ENCODE results near the gene GNPNAT1. TPM values are rescaled to one million over a fixed set of nuclear protein-coding genes. Genes with fewer than 3 reads are reported as not detected.

GNPNAT1 gene
- total RNA-seq, 4 donors from 2014 or later: 9.4 to 27.3 (median 15.0) TPM

DNA sequence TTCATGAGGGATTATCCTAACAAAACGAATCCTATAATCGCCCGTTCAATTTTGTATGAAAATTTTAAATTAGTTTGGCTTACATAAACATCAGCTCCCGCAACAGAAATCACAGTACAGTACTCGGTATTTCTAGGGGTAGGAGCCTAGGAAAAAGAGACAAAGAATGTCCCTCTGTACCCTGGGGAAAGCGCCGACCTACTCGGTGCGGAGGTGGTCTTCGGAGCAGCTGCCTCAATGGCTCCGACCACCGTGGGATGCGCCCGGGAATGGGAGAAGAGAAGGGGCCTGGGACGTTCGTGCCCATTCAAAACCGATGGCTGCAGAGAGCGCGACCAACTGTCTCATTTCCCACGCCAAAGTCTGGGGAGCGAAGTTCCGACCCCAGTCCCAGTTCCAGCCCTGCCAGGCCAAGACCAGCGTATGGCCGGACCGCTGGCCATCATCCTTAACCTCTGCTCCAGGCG is 618 bp downstream of the GNPNAT1 start:
- WGBS, 2 donors: 2 to 13% methylated on average over 10 of the region's 26 CpGs
- Histone ChIP-seq H3K4me1 (peaks cover 4 to 33% (median 21%) of the 10 kb centered on the region in 3 donors), H3K9me3 (no peaks in the 10 kb centered on the region), H3K36me3 (no peaks in the 10 kb centered on the region), H3K27ac (peak overlapping the region; percentile 83 to 95 (median 90)), H3K4me3 (peak overlapping the region; percentile 66 to 85 (median 72)), H3K27me3 (no peaks in the 10 kb centered on the region)
- TF ChIP-seq CTCF (IDR thresholded peaks at IDR 0.05): no peak
- no peak for TF ChIP-seq POLR2A (IDR thresholded peaks at IDR 0.05)
- intact Hi-C loops (cut with DNase I): no loop called here
- DNase-seq: no peak

DNA sequence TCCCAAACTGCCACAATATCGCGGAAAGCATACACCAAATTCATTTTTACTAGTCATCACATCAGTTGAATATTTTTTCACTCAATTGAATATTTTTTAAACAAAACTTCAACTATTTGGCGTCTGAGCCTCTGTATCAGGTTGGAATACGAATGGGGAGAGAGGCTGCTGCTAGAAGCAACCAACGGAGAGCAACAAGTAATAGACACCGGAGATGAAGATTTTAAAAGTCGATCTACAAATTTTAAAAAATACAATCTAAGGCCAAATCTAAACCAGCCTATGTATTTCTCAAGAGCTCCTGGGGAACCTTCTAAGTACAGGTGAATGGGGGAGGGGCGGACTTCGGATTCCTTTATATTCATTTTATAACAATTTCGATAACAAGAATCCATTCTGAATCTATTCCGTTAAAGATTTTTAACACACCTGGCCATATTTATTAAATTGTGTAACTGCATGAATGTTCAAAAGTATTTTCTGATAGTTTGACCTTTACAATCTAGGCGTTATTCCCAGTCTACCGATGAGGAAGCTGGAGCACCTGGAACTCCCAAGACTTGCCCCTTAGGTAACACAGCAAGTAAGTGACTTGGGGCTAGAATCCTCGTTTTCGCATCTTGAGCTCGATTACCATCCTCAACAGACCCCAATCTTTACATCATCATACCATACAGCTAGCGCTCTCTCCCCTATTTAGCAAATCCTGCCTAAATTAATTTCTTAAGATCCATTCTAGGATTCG is 1.2 kb downstream of the GNPNAT1 start:
- Histone ChIP-seq H3K9me3 (no peaks in the 10 kb centered on the region), H3K27me3 (no peaks in the 10 kb centered on the region), H3K27ac (peak overlapping the region; percentile 83 to 95 (median 90)), H3K4me1 (peaks cover 4 to 33% (median 21%) of the 10 kb centered on the region in 3 donors), H3K4me3 (peak overlapping the region; percentile 66 to 85 (median 72)), H3K36me3 (no peaks in the 10 kb centered on the region)
- intact Hi-C loops (cut with DNase I): no loop called here
- TF ChIP-seq CTCF (IDR thresholded peaks at IDR 0.05) (no peak), POLR2A (IDR thresholded peaks at IDR 0.05) (no peak)
- no peak for DNase-seq
- 58% methylated on average over 18 of the region's 18 CpGs for WGBS, 2 donors

- H3K4me1 ChIP-seq: peaks cover 4 to 33% (median 21%) of the 10 kb centered on the region in 3 donors
- no peak for TF ChIP-seq POLR2A (IDR thresholded peaks at IDR 0.05)
- no peak for TF ChIP-seq CTCF (IDR thresholded peaks at IDR 0.05)
- no peaks in the 10 kb centered on the region for H3K9me3 ChIP-seq
- no peak overlapping the region for H3K27ac ChIP-seq
- H3K27me3 ChIP-seq: no peaks in the 10 kb centered on the region
- intact Hi-C loops (cut with DNase I): no loop called here
- H3K36me3 ChIP-seq: no peaks in the 10 kb centered on the region
- 83 to 94% methylated on average over 2 of the region's 2 CpGs for WGBS, 2 donors
- H3K4me3 ChIP-seq: no peak overlapping the region
- no peak for DNase-seq
Measured at GRCh38 chr14:52789118-52789517, 2.3 kb downstream of the GNPNAT1 start.

- intact Hi-C loops (cut with DNase I): no loop called here
- no peaks in the 10 kb centered on the region for H3K36me3 ChIP-seq
- TF ChIP-seq CTCF (IDR thresholded peaks at IDR 0.05) (no peak), POLR2A (IDR thresholded peaks at IDR 0.05) (no peak)
Measured at GRCh38 chr14:52786887-52787286, 4.5 kb downstream of the GNPNAT1 start.

DNA sequence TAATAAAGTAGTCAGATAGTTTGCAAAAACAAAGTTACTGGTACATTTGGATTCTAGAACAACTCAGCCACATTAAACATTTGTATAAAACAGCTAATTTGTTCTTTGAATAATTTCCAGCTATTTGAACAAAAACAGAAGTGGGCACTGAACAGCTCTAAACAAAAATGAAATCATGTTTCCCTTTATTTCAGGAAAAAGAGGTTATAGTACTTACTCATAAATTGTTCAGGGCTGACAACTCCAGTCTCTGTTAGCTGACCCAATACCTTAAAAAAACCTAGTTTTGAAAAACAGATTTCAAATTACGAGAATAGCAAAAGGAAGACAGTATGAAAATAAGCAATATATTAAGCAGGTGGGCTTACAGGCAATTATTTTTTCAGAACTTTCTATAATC is 8.2 kb downstream of the GNPNAT1 start:
- H3K27ac ChIP-seq: no peak overlapping the region
- H3K9me3 ChIP-seq: no peaks in the 10 kb centered on the region
- peaks cover 0 to 10% (median 4%) of the 10 kb centered on the region in 3 donors for H3K4me1 ChIP-seq
- no peak for DNase-seq
- peaks cover 0 to 35% (median 0%) of the 10 kb centered on the region in 3 donors for H3K36me3 ChIP-seq
- 85 to 94% methylated on average over 1 of the region's 1 CpG for WGBS, 2 donors
- H3K4me3 ChIP-seq: no peak overlapping the region
- intact Hi-C loops (cut with DNase I): no loop called here
- H3K27me3 ChIP-seq: no peaks in the 10 kb centered on the region
- TF ChIP-seq CTCF (IDR thresholded peaks at IDR 0.05): no peak
- TF ChIP-seq POLR2A (IDR thresholded peaks at IDR 0.05): no peak

More at GRCh38 chr14:52786887-52787286, 4.5 kb downstream of the GNPNAT1 start:
- Histone ChIP-seq H3K27ac (no peak overlapping the region), H3K4me1 (peaks cover 8 to 38% (median 16%) of the 10 kb centered on the region in 3 donors), H3K27me3 (no peaks in the 10 kb centered on the region), H3K9me3 (no peaks in the 10 kb centered on the region), H3K4me3 (no peak overlapping the region)
- no peak for DNase-seq
